ENCODE results near the gene ACO2.

GRCh38 chr22:41488596-41489385 is 19.9 kb downstream of the ACO2 start:
- no peak for TF ChIP-seq POLR2A (IDR thresholded peaks at IDR 0.05; ENCODE audit: low read depth, low read length)
- no peak for TF ChIP-seq TAF1 (IDR thresholded peaks at IDR 0.05; ENCODE audit: low read depth, low read length)
- TF ChIP-seq POU2F2 (IDR thresholded peaks at IDR 0.05; ENCODE audit: low read depth, low read length), result no peak
